ENCODE data around the gene PFKFB4. TPM values are rescaled to one million over a fixed set of nuclear protein-coding genes. Genes with fewer than 3 reads are reported as not detected.

PFKFB4 gene
- total RNA-seq, 2 experiments from 2014 or later: 0.98 to 2.5 TPM

- CTCF ChIA-PET: interaction anchor here (1.5 kb wide), 1 partner anchor 83 kb away, joined by 5 read pairs; no protein-coding TSS in a partner anchor
- ATAC-seq (ENCODE audit: poor library complexity) (peak; percentile 63), DNase-seq (peak in 3 of 14 experiments; percentile 25 to 42 (median 40))
- H3K27ac Mint-ChIP-seq: peak overlapping the region; percentile 71
- no peaks in the 10 kb centered on the region for H3K36me3 Mint-ChIP-seq (ENCODE audit: low read depth)
- H3K9me3 ChIP-seq (ENCODE audit: control insufficient read depth in 1 of 2, insufficient read depth in 1 of 2, low read length in 2 of 2): no peaks in the 10 kb centered on the region
- no peaks in the 10 kb centered on the region for H3K9me3 Mint-ChIP-seq
- POLR2A ChIA-PET: interaction anchor here (1.0 kb wide), 1 partner anchor 82 kb away, joined by 3 read pairs; no protein-coding TSS in a partner anchor
- no peak overlapping the region for H3K4me3 Mint-ChIP-seq
- H3K4me1 ChIP-seq (ENCODE audit: insufficient read depth, low read length): peaks cover 74% of the 10 kb centered on the region
- no peak for TF ChIP-seq CTCF (IDR thresholded peaks at IDR 0.05)
- H3K27me3 ChIP-seq (ENCODE audit: control insufficient read depth in 1 of 2, insufficient read depth in 2 of 2, low read length in 2 of 2): no peaks in the 10 kb centered on the region
- H3K27ac ChIP-seq (ENCODE audit: low read depth in 1 of 2, low read length in 2 of 2): peak overlapping the region in 1 of 2 donors; percentile 2
- H3K27me3 Mint-ChIP-seq: no peaks in the 10 kb centered on the region
- no peak overlapping the region for H3K4me3 ChIP-seq (ENCODE audit: low read length)
- H3K36me3 ChIP-seq (ENCODE audit: insufficient read depth, low read length): no peaks in the 10 kb centered on the region
- intact Hi-C loops (cut with DNase I, micrococcal nuclease): no loop called here
- peaks cover 62% of the 10 kb centered on the region for H3K4me1 Mint-ChIP-seq (ENCODE audit: low read depth)
Measured at GRCh38 chr3:48518638-48519276, 37.8 kb downstream of the PFKFB4 start.

GRCh38 chr3:48518069-48518468 lies 38.5 kb downstream of the PFKFB4 start:
- intact Hi-C loops (cut with DNase I, micrococcal nuclease): no loop called here
- peaks cover 78% of the 10 kb centered on the region for H3K4me1 ChIP-seq (ENCODE audit: insufficient read depth, low read length)
- ATAC-seq (ENCODE audit: poor library complexity) (no peak), DNase-seq (no peak)
- no peaks in the 10 kb centered on the region for H3K27me3 Mint-ChIP-seq
- no peak overlapping the region for H3K4me3 Mint-ChIP-seq
- no peaks in the 10 kb centered on the region for H3K9me3 Mint-ChIP-seq
- H3K27me3 ChIP-seq (ENCODE audit: control insufficient read depth in 1 of 2, insufficient read depth in 2 of 2, low read length in 2 of 2): no peaks in the 10 kb centered on the region
- H3K9me3 ChIP-seq (ENCODE audit: control insufficient read depth in 1 of 2, insufficient read depth in 1 of 2, low read length in 2 of 2): no peaks in the 10 kb centered on the region
- H3K36me3 Mint-ChIP-seq (ENCODE audit: low read depth): no peaks in the 10 kb centered on the region
- no peaks in the 10 kb centered on the region for H3K36me3 ChIP-seq (ENCODE audit: insufficient read depth, low read length)
- peak overlapping the region; percentile 71 for H3K27ac Mint-ChIP-seq
- H3K4me3 ChIP-seq (ENCODE audit: low read length): no peak overlapping the region
- ChIA-PET CTCF (interaction anchor here (1.5 kb wide), 1 partner anchor 82 kb away, joined by 5 read pairs; no protein-coding TSS in a partner anchor), POLR2A (interaction anchor here (1.0 kb wide), 1 partner anchor 81 kb away, joined by 3 read pairs; no protein-coding TSS in a partner anchor)
- H3K4me1 Mint-ChIP-seq (ENCODE audit: low read depth): peaks cover 65% of the 10 kb centered on the region
- TF ChIP-seq CTCF (IDR thresholded peaks at IDR 0.05): no peak
- H3K27ac ChIP-seq (ENCODE audit: low read depth in 1 of 2, low read length in 2 of 2): peak overlapping the region in 1 of 2 donors; percentile 2

GRCh38 chr3:48516571-48516970 lies 40.0 kb downstream of the PFKFB4 start:
- Mint-ChIP-seq H3K4me1 (ENCODE audit: low read depth) (peaks cover 75% of the 10 kb centered on the region), H3K9me3 (no peaks in the 10 kb centered on the region), H3K27me3 (no peaks in the 10 kb centered on the region), H3K4me3 (peak overlapping the region; percentile 80), H3K36me3 (ENCODE audit: low read depth) (no peaks in the 10 kb centered on the region), H3K27ac (peak overlapping the region; percentile 70)
- Histone ChIP-seq H3K36me3 (ENCODE audit: insufficient read depth, low read length) (no peaks in the 10 kb centered on the region), H3K4me3 (ENCODE audit: low read length) (peak overlapping the region; percentile 10), H3K4me1 (ENCODE audit: insufficient read depth, low read length) (peaks cover 88% of the 10 kb centered on the region), H3K27ac (ENCODE audit: low read depth in 1 of 2, low read length in 2 of 2) (no peak overlapping the region), H3K27me3 (ENCODE audit: control insufficient read depth in 1 of 2, insufficient read depth in 2 of 2, low read length in 2 of 2) (no peaks in the 10 kb centered on the region), H3K9me3 (ENCODE audit: control insufficient read depth in 1 of 2, insufficient read depth in 1 of 2, low read length in 2 of 2) (no peaks in the 10 kb centered on the region)
- ChIA-PET CTCF (interaction anchor here (1.3 to 1.7 kb wide), 2 partner anchors 9 to 81 kb away, joined by 4 read pairs; no protein-coding TSS in a partner anchor), POLR2A (interaction anchor here (0.9 to 2.3 kb wide), 3 partner anchors 15 to 76 kb away, joined by 3 to 11 read pairs (median 6); partner anchors contain the start of genes CCDC51 and TMA7)
- intact Hi-C loops (cut with DNase I, micrococcal nuclease): no loop called here
- no peak for TF ChIP-seq CTCF (IDR thresholded peaks at IDR 0.05)
- peak; percentile 30 for ATAC-seq (ENCODE audit: poor library complexity)
- DNase-seq: peak in 3 of 14 experiments; percentile 29 to 70 (median 52)
